ENCODE results near the gene OGFOD1. TPM values are rescaled to one million over a fixed set of nuclear protein-coding genes. Genes with fewer than 3 reads are reported as not detected.

Gene OGFOD1
- total and polyA plus RNA-seq, 10 of the 15 experiments (the other 5 are each of a cell fraction or from before 2014, with no cell fraction given), result 31.4 to 119 (median 51.6) TPM

DNA sequence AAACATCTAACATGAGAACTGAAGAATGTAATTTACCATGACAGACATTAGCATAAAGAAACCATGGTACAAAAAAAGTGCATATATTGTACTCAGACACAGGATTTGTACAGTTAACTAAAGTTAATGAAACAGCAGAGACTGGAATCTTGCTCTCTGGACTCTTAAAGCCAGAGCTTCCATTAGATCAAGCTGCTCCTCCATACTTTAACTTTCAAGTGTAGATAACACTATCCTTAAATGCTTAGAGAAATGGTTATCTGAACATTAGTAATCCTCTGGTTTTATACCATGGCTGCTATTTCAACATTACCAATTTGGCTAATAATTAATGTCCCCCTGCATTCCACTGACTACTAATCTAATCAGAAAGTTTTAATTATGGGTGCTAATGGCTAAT lies 3.3 kb upstream of the OGFOD1 start:
- DNase-seq (ENCODE audit: low read depth, low spot score) (no peak), ATAC-seq (no peak), FAIRE-seq (no peak)
- ChIA-PET CTCF (no interaction called here), RAD21 (ENCODE audit: unreplicated experiment) (no interaction called here), SMC1A (ENCODE audit: uncharacterized antibody, unreplicated experiment) (interaction anchor here (1.2 to 1.4 kb wide), 2 partner anchors 12 to 17 kb away, joined by 3 to 5 read pairs; no protein-coding TSS in a partner anchor), POLR2A (interaction anchor here (0.6 to 1.5 kb wide), 2 partner anchors 20 to 252 kb away, joined by 3 to 4 read pairs; no protein-coding TSS in a partner anchor)
- intact Hi-C loops (cut with micrococcal nuclease; ENCODE audit: unreplicated experiment) (loop anchor here (2.0 kb wide), 1 partner anchor 25 kb away; no protein-coding TSS in a partner anchor), in situ Hi-C loops (cut with MboI) (no loop called here)
- Histone ChIP-seq H3K79me2 (ENCODE audit: control insufficient read depth, insufficient read depth, low read length) (peaks cover 75% of the 10 kb centered on the region), H2AFZ (ENCODE audit: control insufficient read depth, low read depth, low read length) (no peak overlapping the region), H3K4me2 (ENCODE audit: control insufficient read depth, insufficient read depth) (peak overlapping the region; percentile 66), H3K4me3 (peak overlapping the region; percentile 94), H4K20me1 (ENCODE audit: control insufficient read depth, insufficient read depth) (no peaks in the 10 kb centered on the region), H3K27ac (ENCODE audit: control insufficient read depth, insufficient read depth) (no peak overlapping the region), H3K36me3 (ENCODE audit: control insufficient read depth in 2 of 2, insufficient read depth in 2 of 2, low read length in 1 of 2) (peaks cover 3 to 25% of the 10 kb centered on the region in 2 experiments), H3K9ac (ENCODE audit: control insufficient read depth, insufficient read depth, low read length) (no peak overlapping the region), H3K4me1 (ENCODE audit: control insufficient read depth, insufficient read depth, low read length) (no peaks in the 10 kb centered on the region), H3K27me3 (replicated peaks in 1 of 2; ENCODE audit: control insufficient read depth in 2 of 2, insufficient read depth in 2 of 2, low read length in 1 of 2) (no peaks in the 10 kb centered on the region), H3K9me3 (replicated peaks; ENCODE audit: control insufficient read depth, insufficient read depth, low read length) (no peaks in the 10 kb centered on the region)
- TF ChIP-seq SIN3A (IDR thresholded peaks at IDR 0.05; ENCODE audit: low read depth, low read length) (no peak), PAX5 (IDR thresholded peaks at IDR 0.05; ENCODE audit: borderline replicate concordance, low read depth, low read length) (no peak)
- TF ChIP-seq, protein P1, sequence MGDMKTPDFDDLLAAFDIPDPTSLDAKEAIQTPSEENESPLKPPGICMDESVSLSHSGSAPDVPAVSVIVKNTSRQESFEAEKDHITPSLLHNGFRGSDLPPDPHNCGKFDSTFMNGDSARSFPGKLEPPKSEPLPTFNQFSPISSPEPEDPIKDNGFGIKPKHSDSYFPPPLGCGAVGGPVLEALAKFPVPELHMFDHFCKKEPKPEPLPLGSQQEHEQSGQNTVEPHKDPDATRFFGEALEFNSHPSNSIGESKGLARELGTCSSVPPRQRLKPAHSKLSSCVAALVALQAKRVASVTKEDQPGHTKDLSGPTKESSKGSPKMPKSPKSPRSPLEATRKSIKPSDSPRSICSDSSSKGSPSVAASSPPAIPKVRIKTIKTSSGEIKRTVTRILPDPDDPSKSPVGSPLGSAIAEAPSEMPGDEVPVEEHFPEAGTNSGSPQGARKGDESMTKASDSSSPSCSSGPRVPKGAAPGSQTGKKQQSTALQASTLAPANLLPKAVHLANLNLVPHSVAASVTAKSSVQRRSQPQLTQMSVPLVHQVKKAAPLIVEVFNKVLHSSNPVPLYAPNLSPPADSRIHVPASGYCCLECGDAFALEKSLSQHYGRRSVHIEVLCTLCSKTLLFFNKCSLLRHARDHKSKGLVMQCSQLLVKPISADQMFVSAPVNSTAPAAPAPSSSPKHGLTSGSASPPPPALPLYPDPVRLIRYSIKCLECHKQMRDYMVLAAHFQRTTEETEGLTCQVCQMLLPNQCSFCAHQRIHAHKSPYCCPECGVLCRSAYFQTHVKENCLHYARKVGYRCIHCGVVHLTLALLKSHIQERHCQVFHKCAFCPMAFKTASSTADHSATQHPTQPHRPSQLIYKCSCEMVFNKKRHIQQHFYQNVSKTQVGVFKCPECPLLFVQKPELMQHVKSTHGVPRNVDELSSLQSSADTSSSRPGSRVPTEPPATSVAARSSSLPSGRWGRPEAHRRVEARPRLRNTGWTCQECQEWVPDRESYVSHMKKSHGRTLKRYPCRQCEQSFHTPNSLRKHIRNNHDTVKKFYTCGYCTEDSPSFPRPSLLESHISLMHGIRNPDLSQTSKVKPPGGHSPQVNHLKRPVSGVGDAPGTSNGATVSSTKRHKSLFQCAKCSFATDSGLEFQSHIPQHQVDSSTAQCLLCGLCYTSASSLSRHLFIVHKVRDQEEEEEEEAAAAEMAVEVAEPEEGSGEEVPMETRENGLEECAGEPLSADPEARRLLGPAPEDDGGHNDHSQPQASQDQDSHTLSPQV (IDR thresholded peaks at IDR 0.05), result no peak
- no TSS peak for BruUV-seq (replicated peaks)

All from GM12878 (cell line).